Stomach (tissue), 4 donors: Measurements from ENCODE around the gene INSYN2B.

ENCODE experiments used
- CTCF ChIP-seq, 7 experiments: fragments of 450-650 bp in 4 of 7; fragments of 200-600 bp in 3 of 7; sonication (generic) in 3 of 7; IDR thresholded peaks; one replicate each; pipeline ENCODE4 v1.5.1; 2016 to 2019; ENCODE audit warnings: antibody characterized with exemption in 7 of 7, control low read depth in 2 of 7, mild to moderate bottlenecking in 1 of 7
- EP300 ChIP-seq: sonication (generic); formaldehyde crosslinking; IDR thresholded peaks from one replicate; pipeline ENCODE4 v1.6.1; 2017; ENCODE audit warnings: antibody characterized with exemption
- POLR2A ChIP-seq, 4 donors: fragments of 450-650 bp; IDR thresholded peaks; one replicate each; pipeline ENCODE4 v1.6.1; 2016; ENCODE audit warnings: antibody characterized with exemption in 4 of 4, control low read depth in 2 of 4, mild to moderate bottlenecking in 1 of 4, moderate library complexity in 1 of 4
- POLR2AphosphoS5 ChIP-seq, 3 donors: sonication (generic); formaldehyde crosslinking; IDR thresholded peaks; one replicate each; pipeline ENCODE4 v1.6.1; 2016; ENCODE audit warnings: antibody characterized with exemption in 3 of 3

GRCh38 chr5:170021506-170021905, 41.2 kb upstream of the INSYN2B start:
- TF ChIP-seq CTCF (IDR thresholded peaks at IDR 0.05) (no peak), POLR2AphosphoS5 (IDR thresholded peaks at IDR 0.05) (no peak), POLR2A (IDR thresholded peaks at IDR 0.05) (no peak), EP300 (no peak)
